DOHH2 (cell line): ENCODE measurements around the gene NUDT13.

Source experiments
- CTCF ChIP-seq: fragments of 200-600 bp; sonication (generic); IDR thresholded peaks from one replicate; pipeline ENCODE4 v1.5.1; 2014; ENCODE audit warnings: antibody characterized with exemption, mild to moderate bottlenecking, low read depth, low read length; ENCODE audit not compliant: poor library complexity, severe bottlenecking
- EZH2phosphoT487 ChIP-seq: fragments of 200-600 bp; sonication (generic); IDR thresholded peaks from 2 replicates; pipeline ENCODE4 v1.6.1; 2017; ENCODE audit warnings: borderline replicate concordance, mild to moderate bottlenecking, antibody characterized with exemption, low read length, moderate library complexity, mixed read lengths

GRCh38 chr10:73092830-73093229 is 17.4 kb upstream of the NUDT13 start:
- no peak for TF ChIP-seq EZH2phosphoT487
- TF ChIP-seq CTCF = no peak
